Tibial artery (tissue), 4 donors: Measurements from ENCODE around the gene TGM3.

Experiments
- DNase-seq, 2 donors: peaks; one replicate each; pipeline ENCODE4 v3.0.0-alpha.2; 2019
- H3K27ac ChIP-seq, 2 donors: fragments of 200-600 bp; sonication (generic) in 1 of 2; 1 replicate in 1 of 2; 2 replicates in 1 of 2; pipeline ENCODE4 v1.5.1; 2018 to 2019; ENCODE audit warnings: mild to moderate bottlenecking in 1 of 2
- H3K27me3 ChIP-seq, 2 donors: fragments of 200-600 bp; sonication (generic) in 1 of 2; one replicate each; pipeline versions ENCODE4 v1.5.1 to v1.6.0; 2016 to 2019
- H3K36me3 ChIP-seq, 3 donors: fragments of 200-600 bp; sonication (generic) in 2 of 3; one replicate each; pipeline ENCODE4 v1.5.1; 2016 to 2019; ENCODE audit warnings: mild to moderate bottlenecking in 2 of 3
- H3K4me1 ChIP-seq, 4 donors: fragments of 200-600 bp; sonication (generic) in 2 of 4; 1 replicate in 3 of 4; 2 replicates in 1 of 4; pipeline ENCODE4 v1.5.1; 2016 to 2019
- H3K4me3 ChIP-seq, 2 donors: fragments of 200-600 bp; sonication (generic) in 1 of 2; 1 replicate in 1 of 2; 2 replicates in 1 of 2; pipeline ENCODE4 v1.5.1; 2018 to 2019; ENCODE audit warnings: mild to moderate bottlenecking in 2 of 2
- H3K9me3 ChIP-seq, 3 donors: fragments of 200-600 bp; sonication (generic) in 1 of 3; one replicate each; pipeline ENCODE4 v1.5.1; 2016 to 2019
- CTCF ChIP-seq, 2 experiments: fragments of 200-600 bp in 1 of 2; fragments of 450-650 bp in 1 of 2; IDR thresholded peaks; one replicate each; pipeline ENCODE4 v1.5.1; 2017 to 2019; ENCODE audit warnings: antibody characterized with exemption in 2 of 2, mild to moderate bottlenecking in 1 of 2, moderate library complexity in 1 of 2
- intact Hi-C: fragments of 100-400 bp; cut with DNase I; formaldehyde crosslinking; loops from one replicate; pipeline ENCODE4 v1.15.0; 2023; ENCODE audit warnings: low total_unique reads

TGM3 gene

GRCh38 chr20:2333821-2334220, 38.0 kb downstream of the TGM3 start:
- Histone ChIP-seq H3K9me3 (no peaks in the 10 kb centered on the region), H3K4me1 (no peaks in the 10 kb centered on the region), H3K27me3 (peaks cover 0 to 3% of the 10 kb centered on the region in 2 donors), H3K27ac (no peak overlapping the region), H3K4me3 (no peak overlapping the region), H3K36me3 (no peaks in the 10 kb centered on the region)
- no peak for DNase-seq
- intact Hi-C loops = no loop called here
- TF ChIP-seq CTCF (IDR thresholded peaks at IDR 0.05) = no peak

GRCh38 chr20:2335096-2335870, 39.5 kb downstream of the TGM3 start:
- H3K27me3 ChIP-seq = peaks cover 0 to 10% of the 10 kb centered on the region in 2 donors
- H3K4me3 ChIP-seq = no peak overlapping the region
- no peak overlapping the region for H3K27ac ChIP-seq
- intact Hi-C loops = no loop called here
- no peak for TF ChIP-seq CTCF (IDR thresholded peaks at IDR 0.05)
- H3K9me3 ChIP-seq = no peaks in the 10 kb centered on the region
- no peak for DNase-seq
- H3K4me1 ChIP-seq = no peaks in the 10 kb centered on the region
- no peaks in the 10 kb centered on the region for H3K36me3 ChIP-seq

- H3K36me3 ChIP-seq = no peaks in the 10 kb centered on the region
- intact Hi-C loops = no loop called here
Measured at GRCh38 chr20:2336471-2336870, 40.7 kb downstream of the TGM3 start.

GRCh38 chr20:2337142-2337541, 41.3 kb downstream of the TGM3 start:
- no peak for TF ChIP-seq CTCF (IDR thresholded peaks at IDR 0.05)

More at GRCh38 chr20:2336471-2336870, 40.7 kb downstream of the TGM3 start:
- no peak for TF ChIP-seq CTCF (IDR thresholded peaks at IDR 0.05)
- no peaks in the 10 kb centered on the region for H3K4me1 ChIP-seq
- no peak for DNase-seq
- no peaks in the 10 kb centered on the region for H3K9me3 ChIP-seq
- H3K27me3 ChIP-seq = peaks cover 0 to 10% of the 10 kb centered on the region in 2 donors
- no peak overlapping the region for H3K27ac ChIP-seq
- no peak overlapping the region for H3K4me3 ChIP-seq

GRCh38 chr20:2338411-2339066, 42.7 kb downstream of the TGM3 start:
- H3K36me3 ChIP-seq = no peaks in the 10 kb centered on the region
- H3K27ac ChIP-seq = no peak overlapping the region
- intact Hi-C loops = no loop called here
- DNase-seq = no peak
- peaks cover 0 to 10% of the 10 kb centered on the region in 2 donors for H3K27me3 ChIP-seq
- H3K9me3 ChIP-seq = no peaks in the 10 kb centered on the region
- no peaks in the 10 kb centered on the region for H3K4me1 ChIP-seq
- TF ChIP-seq CTCF (IDR thresholded peaks at IDR 0.05) = no peak
- no peak overlapping the region for H3K4me3 ChIP-seq

More at GRCh38 chr20:2337142-2337541, 41.3 kb downstream of the TGM3 start:
- Histone ChIP-seq H3K27me3 (peaks cover 0 to 10% of the 10 kb centered on the region in 2 donors), H3K4me3 (no peak overlapping the region), H3K27ac (no peak overlapping the region), H3K9me3 (no peaks in the 10 kb centered on the region), H3K36me3 (no peaks in the 10 kb centered on the region), H3K4me1 (no peaks in the 10 kb centered on the region)
- intact Hi-C loops = no loop called here
- DNase-seq = no peak
